Endodermal cell (in vitro differentiated cells): Measurements from ENCODE around the gene PDE8A. TPM values are rescaled to one million over a fixed set of nuclear protein-coding genes. Genes with fewer than 3 reads are reported as not detected.

Source experiments
- DNase-seq: peaks from one replicate; pipeline ENCODE4 v3.0.0-alpha.2; 2017
- H3K27ac ChIP-seq: 2 replicates; pipeline ENCODE4 v1.5.1; 2013; ENCODE audit warnings: mild to moderate bottlenecking, low read depth, low read length, moderate library complexity
- H3K27me3 ChIP-seq: 2 replicates; pipeline ENCODE4 v1.6.1; 2013; ENCODE audit warnings: mild to moderate bottlenecking, low read length, moderate library complexity; ENCODE audit not compliant: insufficient read depth, control insufficient read depth, poor library complexity, severe bottlenecking
- H3K36me3 ChIP-seq: 2 replicates; pipeline ENCODE4 v1.7.0; 2013; ENCODE audit warnings: mild to moderate bottlenecking, low read length, moderate library complexity; ENCODE audit not compliant: control insufficient read depth, insufficient read depth
- H3K4me1 ChIP-seq: one replicate; pipeline ENCODE4 v1.7.0; 2013; ENCODE audit warnings: low read length; ENCODE audit not compliant: control insufficient read depth, insufficient read depth
- H3K4me3 ChIP-seq: 2 replicates; pipeline ENCODE4 v1.5.1; 2013; ENCODE audit warnings: mild to moderate bottlenecking, low read length, moderate library complexity
- H3K9ac ChIP-seq: 2 replicates; pipeline ENCODE4 v1.6.1; 2013; ENCODE audit warnings: mild to moderate bottlenecking, low read length, moderate library complexity; ENCODE audit not compliant: poor library complexity, severe bottlenecking; ENCODE audit errors: extremely low read depth
- H3K9me3 ChIP-seq: 2 replicates; pipeline ENCODE4 v1.6.1; 2013; ENCODE audit warnings: mild to moderate bottlenecking, low read length, moderate library complexity; ENCODE audit not compliant: control insufficient read depth
- H3K27ac Mint-ChIP-seq: 2 replicates; pipeline ENCODE4 v1.8.0; 2020; ENCODE audit warnings: mixed read lengths
- H3K27me3 Mint-ChIP-seq: 2 replicates; pipeline ENCODE4 v1.8.0; 2021; ENCODE audit warnings: mild to moderate bottlenecking, mixed read lengths; ENCODE audit not compliant: insufficient read depth
- H3K36me3 Mint-ChIP-seq: 2 replicates; pipeline ENCODE4 v1.8.0; 2020; ENCODE audit warnings: low read depth, mixed read lengths
- H3K4me1 Mint-ChIP-seq: 2 replicates; pipeline ENCODE4 v1.8.0; 2020; ENCODE audit warnings: mixed read lengths
- H3K4me3 Mint-ChIP-seq: 2 replicates; pipeline ENCODE4 v1.8.0; 2020; ENCODE audit warnings: mild to moderate bottlenecking, moderate library complexity, mixed read lengths
- H3K9me3 Mint-ChIP-seq: 2 replicates; pipeline ENCODE4 v1.8.0; 2020; ENCODE audit warnings: mild to moderate bottlenecking, mixed read lengths
- CTCF ChIP-seq: fragments of 200-600 bp; sonication (generic); conservative IDR thresholded peaks from 2 replicates; pipeline ENCODE4 v1.5.0; 2021; ENCODE audit warnings: antibody characterized with exemption, mild to moderate bottlenecking
- WGBS, 2 experiments: methylation state at CpG; one replicate each; pipeline versions ENCODE4 v1.1.5 to v1.1.7; 2013; ENCODE audit warnings: missing lambda C conversion rate in 2 of 2, mixed read lengths in 1 of 2; ENCODE audit not compliant: insufficient coverage in 1 of 2, insufficient read length in 1 of 2; 5-methylcytosine and 5-hydroxymethylcytosine counted together
- total RNA-seq, 2 donors: library from RNA; stranded (reverse); fragmentation: NEBNext Ultra II Directional in 1 of 2; extraction: Animal tissue kit (Norgen Biotek cat#: 25700) in 1 of 2; gene quantifications; 2 replicates in 1 of 2; 3 replicates in 1 of 2; pipeline ENCODE4 v1.2.1, GENCODE V29; 2021

PDE8A gene
- total RNA-seq, 2 donors from 2014 or later = 14.8 to 15.2 TPM

GRCh38 chr15:85100186-85100937 is 118.7 kb downstream of the PDE8A start:
- DNase-seq = no peak
- no peaks in the 10 kb centered on the region for H3K27me3 ChIP-seq
- Mint-ChIP-seq H3K27ac (no peak overlapping the region), H3K4me1 (no peaks in the 10 kb centered on the region), H3K9me3 (no peaks in the 10 kb centered on the region), H3K27me3 (no peaks in the 10 kb centered on the region), H3K36me3 (no peaks in the 10 kb centered on the region), H3K4me3 (no peak overlapping the region)
- no peak overlapping the region for H3K4me3 ChIP-seq
- 85 to 93% methylated on average over 5 to 10 of the region's 10 CpGs for WGBS, 2 experiments
- H3K27ac ChIP-seq = no peak overlapping the region
- H3K9me3 ChIP-seq = no peaks in the 10 kb centered on the region
- TF ChIP-seq CTCF = no peak
- H3K4me1 ChIP-seq = no peaks in the 10 kb centered on the region
- no peak overlapping the region for H3K9ac ChIP-seq
- no peaks in the 10 kb centered on the region for H3K36me3 ChIP-seq

GRCh38 chr15:85104584-85104983 is 122.9 kb downstream of the PDE8A start:
- H3K27ac ChIP-seq = no peak overlapping the region
- H3K36me3 Mint-ChIP-seq = no peaks in the 10 kb centered on the region
- H3K4me1 ChIP-seq = no peaks in the 10 kb centered on the region
- H3K36me3 ChIP-seq = no peaks in the 10 kb centered on the region
- no peaks in the 10 kb centered on the region for H3K9me3 Mint-ChIP-seq
- no peaks in the 10 kb centered on the region for H3K27me3 ChIP-seq
- H3K9me3 ChIP-seq = no peaks in the 10 kb centered on the region
- no peak overlapping the region for H3K27ac Mint-ChIP-seq
- H3K4me3 Mint-ChIP-seq = no peak overlapping the region
- H3K4me1 Mint-ChIP-seq = no peaks in the 10 kb centered on the region
- H3K27me3 Mint-ChIP-seq = no peaks in the 10 kb centered on the region
- DNase-seq = no peak
- H3K9ac ChIP-seq = no peak overlapping the region
- TF ChIP-seq CTCF = no peak
- WGBS, 2 experiments = 90 to 96% methylated on average over 2 of the region's 2 CpGs
- no peak overlapping the region for H3K4me3 ChIP-seq

GRCh38 chr15:85108136-85108535 is 126.5 kb downstream of the PDE8A start:
- WGBS, 2 experiments = 89 to 96% methylated on average over 4 of the region's 4 CpGs
- Histone ChIP-seq H3K9me3 (no peaks in the 10 kb centered on the region), H3K4me1 (no peaks in the 10 kb centered on the region), H3K36me3 (no peaks in the 10 kb centered on the region), H3K27ac (no peak overlapping the region), H3K27me3 (no peaks in the 10 kb centered on the region), H3K4me3 (no peak overlapping the region), H3K9ac (no peak overlapping the region)
- Mint-ChIP-seq H3K9me3 (no peaks in the 10 kb centered on the region), H3K36me3 (no peaks in the 10 kb centered on the region), H3K4me3 (no peak overlapping the region), H3K27me3 (no peaks in the 10 kb centered on the region), H3K27ac (no peak overlapping the region), H3K4me1 (no peaks in the 10 kb centered on the region)
- no peak for DNase-seq
- no peak for TF ChIP-seq CTCF
